AG04450 (cell line): ENCODE measurements around the gene MMP21. TPM values are rescaled to one million over a fixed set of nuclear protein-coding genes. Genes with fewer than 3 reads are reported as not detected.

Experiments
- CTCF ChIA-PET: fragments of 300-600, 350-600 bp; formaldehyde crosslinking; extraction: SDS; loops from one replicate; lab custom pipeline; 2022; ENCODE audit warnings: antibody characterized with exemption, inconsistent platforms; lab: Charles Lee
- POLR2A ChIA-PET: fragments of 350-600 bp; formaldehyde crosslinking; extraction: SDS; loops from one replicate; lab custom pipeline; 2021; ENCODE audit warnings: antibody characterized with exemption, inconsistent platforms; lab: Yijun Ruan, JAX
- DNase-seq: peaks from one replicate; pipeline ENCODE4 v3.0.0-alpha.2; 2011; ENCODE audit warnings: low read depth, low spot score
- H3K27ac ChIP-seq: one replicate; pipeline ENCODE4 v1.5.1; 2012; ENCODE audit warnings: low read depth, low read length, control low read depth
- H3K27me3 ChIP-seq: one replicate; pipeline ENCODE4 v1.6.0; 2012; ENCODE audit warnings: low read length; ENCODE audit not compliant: control insufficient read depth, insufficient read depth
- H3K4me3 ChIP-seq: 2 replicates; pipeline ENCODE4 v1.5.1; 2011; ENCODE audit warnings: mild to moderate bottlenecking, low read depth, low read length, control low read depth
- H3K9me3 ChIP-seq: 2 replicates; pipeline ENCODE4 v1.5.1; 2012; ENCODE audit warnings: low read length; ENCODE audit not compliant: control insufficient read depth, insufficient read depth
- CTCF ChIP-seq: IDR thresholded peaks from 2 replicates; pipeline ENCODE4 v1.5.1; 2011; ENCODE audit warnings: low read depth, low read length, control low read depth, inconsistent platforms
- polyA plus RNA-seq: library from polyadenylated mRNA; depleted of rRNA; stranded (reverse); fragments of >200 nt; gene quantifications from 2 replicates; pipeline ENCODE4 v1.2.3, GENCODE V29; 2011

MMP21 gene
- polyA plus RNA-seq, 1 experiment: 0.07 TPM

- CTCF ChIA-PET: no interaction called here
- H3K9me3 ChIP-seq: peaks cover 4% of the 10 kb centered on the region; the same call in 1 of the 2 replicates
- POLR2A ChIA-PET: no interaction called here
- peaks cover 18% of the 10 kb centered on the region for H3K27me3 ChIP-seq
- no peak overlapping the region for H3K4me3 ChIP-seq
- no peak overlapping the region for H3K27ac ChIP-seq
- TF ChIP-seq CTCF: no peak
- DNase-seq: no peak
Measured at GRCh38 chr10:125778556-125778955, 2.9 kb upstream of the MMP21 start.

- Histone ChIP-seq H3K9me3 (peaks cover 4% of the 10 kb centered on the region; the same call in 1 of the 2 replicates), H3K4me3 (no peak overlapping the region), H3K27ac (no peak overlapping the region), H3K27me3 (peaks cover 18% of the 10 kb centered on the region)
- TF ChIP-seq CTCF: no peak
- CTCF ChIA-PET: no interaction called here
- POLR2A ChIA-PET: no interaction called here
- DNase-seq: no peak
Measured at GRCh38 chr10:125777806-125778205, 2.2 kb upstream of the MMP21 start.

GRCh38 chr10:125774581-125775191 is 935 bp downstream of the MMP21 start:
- TF ChIP-seq CTCF: no peak
- no peak overlapping the region for H3K27ac ChIP-seq
- ChIA-PET CTCF (no interaction called here), POLR2A (no interaction called here)
- peaks cover 18% of the 10 kb centered on the region for H3K27me3 ChIP-seq
- no peak overlapping the region for H3K4me3 ChIP-seq
- peaks cover 4% of the 10 kb centered on the region; the same call in 1 of the 2 replicates for H3K9me3 ChIP-seq
- no peak for DNase-seq

- Histone ChIP-seq H3K27me3 (peaks cover 18% of the 10 kb centered on the region), H3K9me3 (peaks cover 4% of the 10 kb centered on the region; the same call in 1 of the 2 replicates), H3K4me3 (no peak overlapping the region), H3K27ac (no peak overlapping the region)
- ChIA-PET POLR2A (no interaction called here), CTCF (no interaction called here)
- TF ChIP-seq CTCF: no peak
- DNase-seq: no peak
Measured at GRCh38 chr10:125773687-125774543, 1.7 kb downstream of the MMP21 start.

- no peak overlapping the region for H3K27ac ChIP-seq
Measured at GRCh38 chr10:125772864-125773180, 2.8 kb downstream of the MMP21 start.

More at GRCh38 chr10:125772864-125773180, 2.8 kb downstream of the MMP21 start:
- no peak for TF ChIP-seq CTCF
- Histone ChIP-seq H3K9me3 (peaks cover 4% of the 10 kb centered on the region; the same call in 1 of the 2 replicates), H3K4me3 (no peak overlapping the region), H3K27me3 (peaks cover 15% of the 10 kb centered on the region)
- ChIA-PET CTCF (no interaction called here), POLR2A (no interaction called here)
- DNase-seq: no peak
